ENCODE results near the gene SDR39U1.

The SDR39U1 gene

DNA sequence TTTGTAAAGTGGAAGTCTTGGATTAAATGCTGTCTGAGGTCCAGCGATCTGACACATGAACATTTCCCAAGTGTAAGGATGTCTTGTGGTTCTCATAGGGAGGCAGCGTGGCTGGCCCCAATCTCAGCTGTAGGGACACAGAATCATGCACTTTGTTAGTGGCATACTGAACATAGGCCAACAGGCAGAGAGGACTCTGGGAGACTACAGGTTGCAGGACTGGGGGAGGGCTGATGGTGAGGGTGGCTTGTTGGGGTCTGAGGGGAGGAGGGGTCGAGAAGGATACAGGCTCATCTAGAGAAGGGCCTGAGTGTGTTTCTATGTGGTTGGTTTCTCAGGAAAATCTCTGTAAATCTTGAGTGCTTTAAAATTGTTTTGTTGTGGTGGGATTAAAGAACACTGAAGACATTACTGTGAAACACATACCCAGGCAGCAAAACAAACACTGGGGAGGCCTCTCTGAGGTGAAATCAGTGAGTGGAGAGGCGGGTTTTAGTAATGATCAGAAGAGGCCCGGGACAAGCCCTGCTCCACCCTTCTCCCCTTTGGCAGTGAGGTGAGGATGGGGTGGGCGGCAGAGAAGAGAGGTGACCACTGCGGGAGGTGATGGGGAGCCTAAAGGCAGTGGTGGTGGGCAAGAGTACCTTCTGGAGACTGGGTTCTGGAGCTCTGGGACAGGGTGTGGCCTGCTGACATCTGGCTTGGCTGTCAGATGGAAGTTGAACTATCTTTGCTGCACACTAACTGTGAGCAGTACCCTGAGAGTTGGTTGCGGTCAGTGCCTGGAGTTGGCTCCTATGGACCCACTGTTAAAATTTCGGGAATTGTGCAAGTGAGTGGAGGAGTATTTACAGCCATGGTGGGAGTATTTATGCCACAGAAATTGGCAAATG is 40.5 kb downstream of the SDR39U1 start:
- TF ChIP-seq, protein P1, sequence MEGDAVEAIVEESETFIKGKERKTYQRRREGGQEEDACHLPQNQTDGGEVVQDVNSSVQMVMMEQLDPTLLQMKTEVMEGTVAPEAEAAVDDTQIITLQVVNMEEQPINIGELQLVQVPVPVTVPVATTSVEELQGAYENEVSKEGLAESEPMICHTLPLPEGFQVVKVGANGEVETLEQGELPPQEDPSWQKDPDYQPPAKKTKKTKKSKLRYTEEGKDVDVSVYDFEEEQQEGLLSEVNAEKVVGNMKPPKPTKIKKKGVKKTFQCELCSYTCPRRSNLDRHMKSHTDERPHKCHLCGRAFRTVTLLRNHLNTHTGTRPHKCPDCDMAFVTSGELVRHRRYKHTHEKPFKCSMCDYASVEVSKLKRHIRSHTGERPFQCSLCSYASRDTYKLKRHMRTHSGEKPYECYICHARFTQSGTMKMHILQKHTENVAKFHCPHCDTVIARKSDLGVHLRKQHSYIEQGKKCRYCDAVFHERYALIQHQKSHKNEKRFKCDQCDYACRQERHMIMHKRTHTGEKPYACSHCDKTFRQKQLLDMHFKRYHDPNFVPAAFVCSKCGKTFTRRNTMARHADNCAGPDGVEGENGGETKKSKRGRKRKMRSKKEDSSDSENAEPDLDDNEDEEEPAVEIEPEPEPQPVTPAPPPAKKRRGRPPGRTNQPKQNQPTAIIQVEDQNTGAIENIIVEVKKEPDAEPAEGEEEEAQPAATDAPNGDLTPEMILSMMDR (IDR thresholded peaks at IDR 0.05; ENCODE audit: low read depth, low read length) = no peak
- no peak overlapping the region for H3K4me3 ChIP-seq (ENCODE audit: low read depth, low read length)

DNA sequence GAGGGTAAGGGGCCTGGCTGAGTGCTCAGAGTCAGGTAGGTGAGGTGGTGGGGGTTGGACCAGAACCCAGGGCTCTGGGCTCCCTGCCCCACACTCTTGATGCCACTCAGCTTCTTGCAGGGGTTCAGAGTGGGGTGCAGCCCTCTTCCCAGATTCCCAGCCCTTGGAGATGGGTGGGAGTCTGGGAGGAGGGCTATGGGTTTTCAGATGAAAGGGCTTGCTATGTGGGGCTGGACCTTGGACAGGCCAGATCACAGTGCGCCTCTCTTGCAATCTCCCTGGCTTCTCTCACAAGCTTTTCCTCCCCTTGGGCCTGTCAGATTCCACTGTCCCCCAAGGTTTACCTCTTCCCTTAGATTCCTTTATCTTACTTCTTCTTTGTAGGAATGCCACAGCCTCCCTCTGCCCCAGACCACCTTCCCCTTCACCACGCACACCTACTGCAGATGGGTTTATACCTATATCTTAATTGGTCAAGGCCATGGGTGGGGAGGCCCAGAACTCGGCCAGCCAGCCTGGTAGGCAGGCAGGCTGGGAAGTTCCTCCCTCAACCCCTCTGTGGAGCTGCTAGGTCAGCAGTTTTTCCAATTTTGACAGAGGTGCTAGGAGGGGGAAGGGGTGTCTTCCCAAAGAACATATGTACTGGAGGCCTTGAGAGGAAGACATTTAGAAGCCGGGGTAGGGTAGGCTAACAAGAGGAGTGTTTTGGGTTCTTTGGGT is 42.4 kb downstream of the SDR39U1 start:
- TF ChIP-seq, protein P1 (IDR thresholded peaks at IDR 0.05; ENCODE audit: low read depth, low read length) = no peak
- peak overlapping the region; percentile 64 for H3K4me3 ChIP-seq (ENCODE audit: low read depth, low read length)

DNA sequence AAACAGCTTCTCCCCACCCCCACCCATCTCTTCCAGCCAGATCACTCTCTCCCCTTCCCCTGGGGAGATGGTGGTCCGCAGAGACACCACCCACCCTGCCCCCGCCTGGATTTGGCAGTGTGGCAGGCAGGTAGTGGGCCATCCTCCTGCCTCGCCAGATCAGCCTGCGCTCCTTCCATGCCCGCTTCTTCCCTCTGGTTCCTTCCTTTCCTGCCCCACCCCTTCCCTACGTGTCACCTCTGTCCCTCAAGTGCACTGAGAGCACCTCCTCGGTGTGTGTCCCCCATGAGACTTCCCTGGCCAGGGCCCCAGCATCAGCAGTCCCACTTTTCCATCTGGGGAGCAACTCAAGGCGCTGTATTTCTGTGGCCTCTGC is 43.1 kb downstream of the SDR39U1 start:
- TF ChIP-seq, protein P1 (IDR thresholded peaks at IDR 0.05; ENCODE audit: low read depth, low read length) = no peak
- peak overlapping the region; percentile 64 for H3K4me3 ChIP-seq (ENCODE audit: low read depth, low read length)

DNA sequence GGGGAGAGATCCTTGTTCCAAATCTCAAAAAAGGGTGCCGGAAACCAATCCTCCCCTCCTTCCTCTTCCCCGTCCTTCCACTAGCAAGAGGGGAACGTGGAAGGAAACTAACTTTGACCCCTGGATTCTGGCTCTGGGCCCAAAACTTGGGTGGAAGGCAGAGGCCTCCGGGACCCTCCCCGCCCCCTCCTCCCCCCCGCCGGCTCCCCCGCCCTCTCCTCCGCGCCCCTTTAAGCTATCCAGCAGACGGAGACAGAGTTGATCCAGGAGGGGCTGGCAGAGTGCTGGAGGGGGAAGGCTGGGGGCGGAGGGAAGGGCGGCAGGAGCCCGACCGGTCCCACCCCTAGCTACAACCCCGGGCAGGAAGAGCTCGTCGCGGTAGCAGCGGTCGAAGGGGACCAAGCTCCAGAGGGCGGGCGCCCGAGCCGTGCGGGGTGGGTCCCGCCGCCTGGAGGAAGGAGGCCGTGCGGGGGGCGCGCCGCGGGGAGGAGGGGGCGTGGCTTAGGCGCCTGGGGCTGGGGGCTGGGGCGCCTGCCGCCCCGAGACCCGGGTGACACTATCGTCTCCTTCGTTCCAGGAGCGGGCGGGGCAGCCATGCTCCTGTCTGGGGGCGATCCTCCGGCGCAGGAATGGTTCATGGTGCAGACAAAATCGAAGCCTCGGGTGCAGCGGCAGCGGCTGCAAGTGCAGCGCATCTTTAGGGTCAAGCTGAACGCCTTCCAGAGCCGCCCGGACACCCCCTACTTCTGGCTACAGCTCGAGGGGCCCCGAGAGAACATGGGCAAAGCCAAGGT is 43.7 kb downstream of the SDR39U1 start, which contains the start of gene NYNRIN:
NYNRIN (plus strand) TSS at position 351 of the 794 bp plus-strand sequence; CDS start at position 595, 244 bp downstream.
- TF ChIP-seq, protein P1 (IDR thresholded peaks at IDR 0.05; ENCODE audit: low read depth, low read length) = no peak
- peak within 1 kb of the TSS; percentile 64 for H3K4me3 ChIP-seq (ENCODE audit: low read depth, low read length)

DNA sequence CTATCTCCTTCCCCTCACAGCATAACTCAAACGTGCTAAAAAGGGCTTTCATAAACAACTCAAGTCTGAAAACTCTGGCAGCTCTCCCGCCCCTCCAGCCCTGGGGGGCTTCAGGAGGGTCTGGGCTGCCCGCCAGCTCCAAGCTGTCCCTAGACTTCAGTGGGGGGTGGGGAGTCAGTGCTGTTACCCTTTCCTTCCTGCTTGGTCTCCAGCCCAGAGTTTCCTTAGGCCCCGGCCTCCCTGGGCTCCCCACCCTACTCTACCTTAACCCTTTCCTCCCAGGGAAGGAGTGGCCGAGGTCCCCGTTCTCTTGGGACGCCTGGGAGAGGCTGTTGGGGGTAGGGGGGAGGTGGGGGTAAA is 44.3 kb downstream of the SDR39U1 start:
- H3K4me3 ChIP-seq (ENCODE audit: low read depth, low read length) = no peak overlapping the region; the same call in 1 of the 2 replicates
- TF ChIP-seq, protein P1 (IDR thresholded peaks at IDR 0.05; ENCODE audit: low read depth, low read length) = no peak

DNA sequence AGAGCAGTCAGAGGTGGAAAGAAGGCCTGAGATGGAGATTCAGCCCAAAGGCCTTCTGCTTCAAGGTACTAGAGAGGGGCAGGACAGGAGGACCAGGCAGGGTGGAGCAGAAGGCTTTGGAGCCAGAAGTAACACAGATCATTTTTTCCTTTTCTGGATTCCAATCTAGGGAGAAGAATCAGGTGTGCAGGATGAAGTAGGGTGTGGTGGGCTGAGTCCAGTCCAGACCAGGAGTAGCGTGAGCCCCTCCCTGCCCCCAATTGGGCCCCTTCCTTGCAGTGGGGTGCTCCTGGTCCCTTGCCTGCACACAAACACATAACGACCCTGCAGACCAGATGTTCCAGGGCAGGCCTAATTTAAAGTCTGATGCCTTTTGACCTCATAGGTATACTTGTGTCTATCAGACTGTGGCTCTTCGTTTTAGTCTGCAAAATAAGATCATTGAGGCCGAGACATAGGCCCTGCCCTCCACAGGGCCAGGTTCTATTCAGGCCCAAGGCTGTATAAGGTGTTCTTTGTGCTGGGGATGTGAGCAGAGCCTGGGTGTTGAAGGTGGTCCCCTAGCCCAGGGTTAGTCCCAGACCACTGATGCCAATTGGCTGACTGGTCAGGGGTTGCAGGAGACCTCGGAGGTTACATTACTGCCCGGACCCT is 44.8 kb downstream of the SDR39U1 start:
- no peak overlapping the region for H3K4me3 ChIP-seq (ENCODE audit: low read depth, low read length)
- TF ChIP-seq, protein P1 (IDR thresholded peaks at IDR 0.05; ENCODE audit: low read depth, low read length) = no peak

All from WI38 (cell line).